ENCODE results near the gene EFCAB8.

The EFCAB8 gene

DNA sequence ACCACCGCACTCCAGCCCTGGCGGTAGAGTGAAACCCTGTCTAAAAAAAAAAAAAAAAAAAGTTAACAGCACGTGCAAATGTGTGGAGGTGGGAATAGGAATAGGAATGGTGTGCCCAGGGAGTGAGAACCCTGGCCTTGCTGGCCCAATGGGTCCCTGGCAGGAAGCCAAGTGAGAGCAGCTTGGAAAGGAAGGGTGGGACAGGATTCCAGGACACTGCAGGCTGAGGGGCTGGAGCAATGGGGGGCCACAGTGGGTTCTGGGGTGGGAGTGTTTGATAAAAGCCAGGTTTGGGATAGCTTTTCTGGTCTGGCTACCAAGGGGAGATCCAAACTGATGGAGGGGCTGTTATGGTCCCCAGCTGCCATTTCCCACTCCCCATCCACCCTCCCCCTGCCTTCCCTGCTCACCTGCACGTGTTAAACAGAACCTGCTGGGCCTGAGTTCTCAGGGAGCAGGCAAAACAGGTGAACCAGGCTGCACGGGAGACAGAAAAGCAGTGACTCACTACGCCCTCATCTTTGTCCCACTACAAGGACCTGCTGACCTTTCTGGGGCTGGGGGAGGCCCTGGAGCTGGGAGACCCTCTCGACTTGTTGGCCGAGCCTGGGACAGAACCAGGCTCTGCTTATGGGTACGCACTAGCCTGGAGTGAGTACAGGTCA, 142.2 kb downstream of the EFCAB8 start:
- H2BK120ac ChIP-seq (ENCODE audit: low read depth, low read length), result no peak overlapping the region

DNA sequence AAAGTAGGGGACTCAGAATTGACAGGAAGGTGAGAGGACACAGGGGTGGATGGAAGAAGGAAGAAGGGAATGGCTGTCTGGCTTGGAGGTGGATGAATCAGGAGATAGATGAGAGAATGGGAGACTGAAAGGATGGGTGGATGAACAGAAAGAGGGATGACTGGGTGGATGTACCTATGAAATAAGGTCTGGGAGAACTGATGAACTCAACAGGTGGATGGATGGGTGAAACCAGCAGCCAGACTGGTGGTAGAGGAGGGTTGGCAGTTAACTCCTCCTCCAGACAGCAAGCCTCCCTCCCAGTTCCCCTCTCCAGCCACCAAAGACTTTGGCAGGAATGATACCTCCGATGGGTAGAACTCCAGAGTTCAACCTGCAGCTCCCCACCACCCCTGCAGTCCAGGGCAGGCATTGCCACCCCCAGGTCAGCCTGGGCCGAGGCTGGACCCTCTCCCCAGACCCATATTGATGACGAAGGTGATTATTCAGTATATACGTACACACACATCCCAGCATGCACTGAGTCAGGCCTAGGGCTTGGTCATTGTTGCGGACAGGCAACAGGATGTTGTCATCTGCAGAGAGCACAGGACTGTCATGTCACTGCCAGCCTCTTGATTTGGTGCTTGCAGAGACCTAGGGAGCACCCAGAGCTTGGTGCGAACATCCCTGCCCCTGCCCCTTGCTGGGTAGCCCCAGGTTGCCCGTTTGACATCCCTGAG, 143.5 kb downstream of the EFCAB8 start:
- Histone ChIP-seq H3K4me3 (ENCODE audit: low read length in 2 of 2) (no peak overlapping the region), H2BK120ac (ENCODE audit: low read depth, low read length) (no peak overlapping the region), H3K36me3 (replicated peaks in 1 of 2; ENCODE audit: control insufficient read depth in 2 of 2, insufficient read depth in 2 of 2, low read length in 2 of 2) (no peaks in the 10 kb centered on the region), H3K18ac (ENCODE audit: low read length) (no peak overlapping the region), H3K4me1 (ENCODE audit: control insufficient read depth in 2 of 2, insufficient read depth in 1 of 2, low read depth in 1 of 2, low read length in 2 of 2) (peaks cover 0 to 3% of the 10 kb centered on the region in 2 donors), H2AFZ (ENCODE audit: low read length) (no peak overlapping the region), H3K4ac (ENCODE audit: low read length) (no peak overlapping the region), H3K79me1 (ENCODE audit: low read depth, low read length) (no peaks in the 10 kb centered on the region), H3K9ac (ENCODE audit: low read depth, low read length, poor library complexity) (no peak overlapping the region), H2BK5ac (ENCODE audit: low read length) (no peak overlapping the region), H3K4me2 (ENCODE audit: insufficient read depth, low read length, poor library complexity, severe bottlenecking) (no peak overlapping the region), H3K14ac (ENCODE audit: low read length) (no peak overlapping the region), H2BK15ac (ENCODE audit: low read length) (peak overlapping the region; percentile 18), H3K27ac (replicated peaks; ENCODE audit: low read length) (no peak overlapping the region), H2AK5ac (ENCODE audit: low read depth, low read length) (no peak overlapping the region), H3K9me3 (replicated peaks in 1 of 2; ENCODE audit: control insufficient read depth in 2 of 2, insufficient read depth in 1 of 2, low read depth in 1 of 2, low read length in 2 of 2) (peaks cover 0 to 5% of the 10 kb centered on the region in 2 donors), H4K8ac (ENCODE audit: low read depth, low read length) (no peak overlapping the region), H3K23ac (ENCODE audit: low read depth, low read length, poor library complexity) (no peak overlapping the region), H4K91ac (ENCODE audit: low read depth, low read length, poor library complexity) (peak overlapping the region; percentile 38), H3K27me3 (ENCODE audit: control insufficient read depth in 3 of 3, insufficient read depth in 3 of 3, low read depth in 1 of 3, low read length in 3 of 3) (peaks cover 0 to 5% (median 0%) of the 10 kb centered on the region in 3 experiments), H2BK12ac (ENCODE audit: low read length) (no peak overlapping the region)
- DNase-seq (ENCODE audit: low spot score), result no peak
- WGBS, 2 donors (ENCODE audit: extremely low coverage in 2 of 2, insufficient read length in 2 of 2, insufficient replicate concordance in 1 of 2), result no CpG with 5 or more reads among the region's 7 CpGs

More for the DNA sequence above, 142.2 kb downstream of the EFCAB8 start:
- Histone ChIP-seq H3K14ac (ENCODE audit: low read length) (no peak overlapping the region), H2AFZ (ENCODE audit: low read length) (no peak overlapping the region), H3K36me3 (replicated peaks in 1 of 2; ENCODE audit: control insufficient read depth in 2 of 2, insufficient read depth in 2 of 2, low read length in 2 of 2) (no peaks in the 10 kb centered on the region), H3K4me3 (ENCODE audit: low read length in 2 of 2) (no peak overlapping the region), H3K9ac (ENCODE audit: low read depth, low read length, poor library complexity) (no peak overlapping the region), H3K18ac (ENCODE audit: low read length) (peak overlapping the region; percentile 12), H2AK5ac (ENCODE audit: low read depth, low read length) (peak overlapping the region; percentile 90), H3K27ac (replicated peaks; ENCODE audit: low read length) (no peak overlapping the region), H3K4me1 (ENCODE audit: control insufficient read depth in 2 of 2, insufficient read depth in 1 of 2, low read depth in 1 of 2, low read length in 2 of 2) (peaks cover 0 to 3% of the 10 kb centered on the region in 2 donors), H2BK12ac (ENCODE audit: low read length) (no peak overlapping the region), H2BK5ac (ENCODE audit: low read length) (no peak overlapping the region), H3K9me3 (replicated peaks in 1 of 2; ENCODE audit: control insufficient read depth in 2 of 2, insufficient read depth in 1 of 2, low read depth in 1 of 2, low read length in 2 of 2) (peaks cover 0 to 5% of the 10 kb centered on the region in 2 donors), H3K23ac (ENCODE audit: low read depth, low read length, poor library complexity) (no peak overlapping the region), H4K8ac (ENCODE audit: low read depth, low read length) (no peak overlapping the region), H4K91ac (ENCODE audit: low read depth, low read length, poor library complexity) (no peak overlapping the region), H3K4ac (ENCODE audit: low read length) (no peak overlapping the region), H2BK15ac (ENCODE audit: low read length) (peak overlapping the region; percentile 26), H3K4me2 (ENCODE audit: insufficient read depth, low read length, poor library complexity, severe bottlenecking) (no peak overlapping the region), H3K27me3 (ENCODE audit: control insufficient read depth in 3 of 3, insufficient read depth in 3 of 3, low read depth in 1 of 3, low read length in 3 of 3) (peaks cover 0 to 5% (median 0%) of the 10 kb centered on the region in 3 experiments), H3K79me1 (ENCODE audit: low read depth, low read length) (no peaks in the 10 kb centered on the region)
- no peak for DNase-seq (ENCODE audit: low spot score)
- WGBS, 2 donors (ENCODE audit: extremely low coverage in 2 of 2, insufficient read length in 2 of 2, insufficient replicate concordance in 1 of 2), result no CpG with 5 or more reads among the region's 9 CpGs

DNA sequence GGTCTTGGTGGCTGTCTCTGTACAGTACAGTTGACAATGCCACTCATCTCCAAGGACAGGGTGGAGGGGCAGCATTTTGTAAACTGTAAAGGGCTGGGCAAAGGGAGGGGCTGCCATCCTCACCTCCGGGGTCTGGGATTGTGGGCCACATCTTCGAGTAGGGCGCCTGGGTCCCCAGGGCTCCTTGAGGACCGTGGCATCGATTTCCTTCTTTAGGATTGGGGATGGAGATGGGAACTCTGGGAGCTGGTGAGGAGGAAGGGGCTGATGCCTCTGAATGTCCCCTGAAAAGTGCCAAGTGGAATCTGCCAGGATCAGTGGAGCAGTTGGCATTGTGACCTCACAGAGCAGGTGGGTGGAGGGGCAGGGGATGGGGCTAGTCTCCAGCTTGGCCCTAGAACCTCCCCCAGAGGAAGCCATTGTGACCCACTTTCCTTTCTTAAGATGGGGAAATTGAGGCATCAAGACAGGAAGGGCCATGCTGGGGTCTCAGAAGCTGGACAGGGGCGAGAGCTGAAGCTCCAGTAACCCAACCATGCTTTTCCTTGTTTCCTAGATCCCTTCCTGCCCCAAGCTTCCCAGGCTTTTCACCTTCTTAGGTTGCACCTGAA, 145.5 kb downstream of the EFCAB8 start, which contains the start of gene SUN5:
Gene SUN5, minus strand, starts transcription at position 293 of the 611 bp plus-strand sequence. Its CDS starts 93 bp downstream, at position 200.
- no peak for DNase-seq (ENCODE audit: low spot score)
- Histone ChIP-seq H3K4me3 (ENCODE audit: low read length in 2 of 2) (peak within 1 kb of the TSS in 1 of 2 donors; percentile 8), H4K91ac (ENCODE audit: low read depth, low read length, poor library complexity) (no peak within 1 kb of the TSS), H2AFZ (ENCODE audit: low read length) (no peak within 1 kb of the TSS), H3K9me3 (replicated peaks in 1 of 2; ENCODE audit: control insufficient read depth in 2 of 2, insufficient read depth in 1 of 2, low read depth in 1 of 2, low read length in 2 of 2) (peaks cover 0 to 5% of the 10 kb centered on the region in 2 donors), H3K14ac (ENCODE audit: low read length) (no peak within 1 kb of the TSS), H3K36me3 (replicated peaks in 1 of 2; ENCODE audit: control insufficient read depth in 2 of 2, insufficient read depth in 2 of 2, low read length in 2 of 2) (no peaks in the 10 kb centered on the region), H2BK120ac (ENCODE audit: low read depth, low read length) (no peak within 1 kb of the TSS), H3K18ac (ENCODE audit: low read length) (peak within 1 kb of the TSS; percentile 49), H2AK5ac (ENCODE audit: low read depth, low read length) (no peak within 1 kb of the TSS), H2BK12ac (ENCODE audit: low read length) (no peak within 1 kb of the TSS), H2BK15ac (ENCODE audit: low read length) (no peak within 1 kb of the TSS), H3K27me3 (ENCODE audit: control insufficient read depth in 3 of 3, insufficient read depth in 3 of 3, low read depth in 1 of 3, low read length in 3 of 3) (peaks cover 0 to 5% (median 0%) of the 10 kb centered on the region in 3 experiments), H2BK5ac (ENCODE audit: low read length) (no peak within 1 kb of the TSS), H3K9ac (ENCODE audit: low read depth, low read length, poor library complexity) (no peak within 1 kb of the TSS), H3K4me2 (ENCODE audit: insufficient read depth, low read length, poor library complexity, severe bottlenecking) (no peak within 1 kb of the TSS), H3K4me1 (ENCODE audit: control insufficient read depth in 2 of 2, insufficient read depth in 1 of 2, low read depth in 1 of 2, low read length in 2 of 2) (peaks cover 2 to 5% of the 10 kb centered on the region in 2 donors), H3K27ac (replicated peaks; ENCODE audit: low read length) (no peak within 1 kb of the TSS), H3K79me1 (ENCODE audit: low read depth, low read length) (no peaks in the 10 kb centered on the region), H3K4ac (ENCODE audit: low read length) (no peak within 1 kb of the TSS), H4K8ac (ENCODE audit: low read depth, low read length) (no peak within 1 kb of the TSS), H3K23ac (ENCODE audit: low read depth, low read length, poor library complexity) (no peak within 1 kb of the TSS)
- no CpG with 5 or more reads among the region's 6 CpGs for WGBS, 2 donors (ENCODE audit: extremely low coverage in 2 of 2, insufficient read length in 2 of 2, insufficient replicate concordance in 1 of 2)

DNA sequence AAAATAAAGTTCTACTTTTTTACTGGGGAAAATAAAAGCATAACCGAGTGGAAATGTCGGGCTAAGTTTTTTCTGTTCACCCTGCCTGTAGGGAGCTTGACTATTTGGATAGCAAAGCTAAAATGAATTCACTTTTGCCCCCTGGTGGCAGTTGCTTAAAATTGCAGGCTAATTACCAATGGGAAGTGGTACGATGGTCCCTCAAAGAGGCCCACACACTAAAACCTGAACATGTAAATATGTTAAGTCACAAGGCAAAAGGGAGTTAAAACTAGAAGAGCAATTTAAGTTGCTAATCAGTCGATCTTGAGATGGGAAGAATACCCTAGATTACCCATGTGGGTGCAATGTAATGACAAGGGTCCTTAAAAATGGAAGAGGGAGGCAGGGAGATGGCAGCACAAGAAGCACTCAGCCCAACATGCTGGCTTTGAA, 146.4 kb downstream of the EFCAB8 start:
- Histone ChIP-seq H3K14ac (ENCODE audit: low read length) (no peak overlapping the region), H3K4me3 (ENCODE audit: low read length in 2 of 2) (no peak overlapping the region), H3K4ac (ENCODE audit: low read length) (no peak overlapping the region), H3K79me1 (ENCODE audit: low read depth, low read length) (no peaks in the 10 kb centered on the region), H3K36me3 (replicated peaks in 1 of 2; ENCODE audit: control insufficient read depth in 2 of 2, insufficient read depth in 2 of 2, low read length in 2 of 2) (no peaks in the 10 kb centered on the region), H2AK5ac (ENCODE audit: low read depth, low read length) (no peak overlapping the region), H2BK12ac (ENCODE audit: low read length) (no peak overlapping the region), H3K27ac (replicated peaks; ENCODE audit: low read length) (no peak overlapping the region), H3K9ac (ENCODE audit: low read depth, low read length, poor library complexity) (no peak overlapping the region), H3K9me3 (replicated peaks in 1 of 2; ENCODE audit: control insufficient read depth in 2 of 2, insufficient read depth in 1 of 2, low read depth in 1 of 2, low read length in 2 of 2) (peaks cover 0 to 5% of the 10 kb centered on the region in 2 donors), H3K4me1 (ENCODE audit: control insufficient read depth in 2 of 2, insufficient read depth in 1 of 2, low read depth in 1 of 2, low read length in 2 of 2) (peaks cover 10 to 11% of the 10 kb centered on the region in 2 donors), H3K27me3 (ENCODE audit: control insufficient read depth in 3 of 3, insufficient read depth in 3 of 3, low read depth in 1 of 3, low read length in 3 of 3) (peaks cover 0 to 1% (median 0%) of the 10 kb centered on the region in 3 experiments), H2BK120ac (ENCODE audit: low read depth, low read length) (no peak overlapping the region), H4K91ac (ENCODE audit: low read depth, low read length, poor library complexity) (no peak overlapping the region), H3K23ac (ENCODE audit: low read depth, low read length, poor library complexity) (no peak overlapping the region), H3K4me2 (ENCODE audit: insufficient read depth, low read length, poor library complexity, severe bottlenecking) (no peak overlapping the region), H4K8ac (ENCODE audit: low read depth, low read length) (no peak overlapping the region), H2BK15ac (ENCODE audit: low read length) (no peak overlapping the region), H3K18ac (ENCODE audit: low read length) (no peak overlapping the region), H2BK5ac (ENCODE audit: low read length) (no peak overlapping the region), H2AFZ (ENCODE audit: low read length) (no peak overlapping the region)
- no CpG with 5 or more reads among the region's 4 CpGs for WGBS, 2 donors (ENCODE audit: extremely low coverage in 2 of 2, insufficient read length in 2 of 2, insufficient replicate concordance in 1 of 2)
- no peak for DNase-seq (ENCODE audit: low spot score)

All from neuronal stem cell (in vitro differentiated cells).